K562 (cell line): Measurements from ENCODE around the gene C5AR2. TPM values are rescaled to one million over a fixed set of nuclear protein-coding genes. Genes with fewer than 3 reads are reported as not detected.

Experiments
- CEBPB ChIP-seq: fragments of 450-650 bp; IDR thresholded peaks from 2 replicates; pipeline ENCODE4 v1.6.1; 2016; ENCODE audit warnings: missing genetic modification characterization, missing compliant biosample characterization
- CREM ChIP-seq: IDR thresholded peaks from 2 replicates; pipeline ENCODE4 v1.6.1; 2014; ENCODE audit warnings: antibody characterized with exemption, low read depth
- E2F4 ChIP-seq: sonication (generic); formaldehyde crosslinking; IDR thresholded peaks from 2 replicates; pipeline ENCODE4 v1.8.0; 2022; ENCODE audit warnings: mild to moderate bottlenecking, low read depth, missing genetic modification reagents
- EP400 ChIP-seq: fragments of 450-650 bp; IDR thresholded peaks from 2 replicates; pipeline ENCODE4 v1.6.1; 2017; ENCODE audit warnings: antibody characterized with exemption, mild to moderate bottlenecking, moderate library complexity
- FOSL1 ChIP-seq: fragments of 200-800 bp; sonication (Bioruptor generic); conservative IDR thresholded peaks from 2 replicates; pipeline ENCODE4 v1.6.1; 2016; ENCODE audit warnings: missing genetic modification characterization, missing compliant biosample characterization
- FOXK2 ChIP-seq, 2 experiments: fragments of 450-650 bp; IDR thresholded peaks in 1 of 2; conservative IDR thresholded peaks in 1 of 2; 2 replicates each; pipeline ENCODE4 v1.6.1; 2016; ENCODE audit warnings: low read depth in 2 of 2, mild to moderate bottlenecking in 1 of 2
- FOXM1 ChIP-seq, 2 experiments: fragments of 450-650 bp in 1 of 2; sonication (generic) in 1 of 2; formaldehyde crosslinking in 1 of 2; IDR thresholded peaks; 2 replicates each; pipeline versions ENCODE4 v1.6.1 to v1.9.0; 2017 to 2022; ENCODE audit warnings: low read depth in 2 of 2, mild to moderate bottlenecking in 2 of 2, missing genetic modification reagents in 1 of 2, moderate library complexity in 1 of 2
- JUND ChIP-seq, 2 experiments: IDR thresholded peaks; 2 replicates in 1 of 2; 3 replicates in 1 of 2; pipeline ENCODE4 v1.6.1; 2011; ENCODE audit warnings: borderline replicate concordance in 2 of 2, low read depth in 2 of 2, low read length in 2 of 2, improper control_type of control experiment in 1 of 2, missing biosample characterization in 1 of 2, missing genetic modification characterization in 1 of 2, missing genetic modification reagents in 1 of 2
- KLF16 ChIP-seq: IDR thresholded peaks from 2 replicates; pipeline ENCODE4 v1.6.1; 2016; ENCODE audit warnings: antibody characterized with exemption
- MTA2 ChIP-seq: fragments of 450-650 bp; IDR thresholded peaks from 2 replicates; pipeline ENCODE4 v1.6.1; 2016; ENCODE audit warnings: low read depth
- NBN ChIP-seq: fragments of 450-650 bp; IDR thresholded peaks from 2 replicates; pipeline ENCODE4 v1.6.1; 2016; ENCODE audit warnings: low read depth, mild to moderate bottlenecking
- NEUROD1 ChIP-seq: fragments of 150-350 bp; IDR thresholded peaks from 2 replicates; pipeline ENCODE4 v1.6.1; 2014; ENCODE audit warnings: borderline replicate concordance, low read length, low read depth; ENCODE audit not compliant: partially characterized antibody
- RBBP5 ChIP-seq: fragments of 200-600 bp; sonication (generic); IDR thresholded peaks from 2 replicates; pipeline ENCODE4 v1.6.1; 2012; ENCODE audit warnings: borderline replicate concordance, mild to moderate bottlenecking, low read length, control low read depth, inconsistent platforms; ENCODE audit not compliant: insufficient read depth, poor library complexity, severe bottlenecking
- SMARCA5 ChIP-seq: fragments of 450-650 bp; IDR thresholded peaks from 2 replicates; pipeline ENCODE4 v1.6.1; 2016
- SMARCE1 ChIP-seq: fragments of 450-650 bp; IDR thresholded peaks from 2 replicates; pipeline ENCODE4 v1.7.1; 2016; ENCODE audit warnings: mild to moderate bottlenecking
- SPI1 ChIP-seq: IDR thresholded peaks from 2 replicates; pipeline ENCODE4 v1.6.1; 2011; ENCODE audit warnings: low read depth, low read length, control low read depth, borderline replicate concordance
- TBP ChIP-seq: optimal IDR thresholded peaks from 2 replicates; pipeline ENCODE3; 2011; ENCODE audit warnings: low read depth, low read length, improper control_type of control experiment
- TGIF2 ChIP-seq: sonication (generic); formaldehyde crosslinking; IDR thresholded peaks from 2 replicates; pipeline ENCODE4 v1.8.1; 2022; ENCODE audit warnings: mild to moderate bottlenecking, missing genetic modification reagents, moderate library complexity
- USF2 ChIP-seq: sonication (generic); formaldehyde crosslinking; IDR thresholded peaks from 2 replicates; pipeline ENCODE4 v1.5.0; 2020; ENCODE audit warnings: missing genetic modification reagents
- ZNF77 ChIP-seq: fragments of 250-450 bp; sonication (Bioruptor Pico); IDR thresholded peaks from 2 replicates; pipeline ENCODE4 v1.5.0; 2020
- polyA plus RNA-seq, 8 experiments: library from polyadenylated mRNA; depleted of rRNA in 4 of 8; stranded (reverse) in 5 of 8; unstranded in 3 of 8; fragments of >200 nt; fragmentation: Nextera tagmentation in 2 of 8; fragmentation: Illumina TruSeq in 1 of 8; extraction: Ambion mirVana in 2 of 8; extraction: Trizol in 1 of 8; gene quantifications; 2 replicates each; pipeline versions ENCODE4 v1.2.1 to v1.2.3, GENCODE V29; 2011 to 2014; ENCODE audit warnings: inconsistent platforms in 1 of 8, missing spikeins in 1 of 8
- total RNA-seq, 7 experiments: library from RNA; depleted of rRNA in 6 of 7; stranded (reverse); fragments of >200 nt in 6 of 7; fragmentation: Illumina TruSeq in 2 of 7; extraction: Trizol in 2 of 7; gene quantifications; 2 replicates each; pipeline versions ENCODE4 v1.2.1 to v1.2.3, GENCODE V29; 2011 to 2021; ENCODE audit warnings: low replicate concordance in 1 of 7
- TF ChIP-seq, protein P1 (sequence below): fragments of 250-450 bp; sonication (Bioruptor Pico); IDR thresholded peaks from 2 replicates; pipeline ENCODE4 v1.5.0; 2020; ENCODE audit warnings: mild to moderate bottlenecking, borderline replicate concordance

The C5AR2 gene
- total and polyA plus RNA-seq, 9 of the 15 experiments (the other 6 are each of a cell fraction or from before 2014, with no cell fraction given), result 0.01 to 1.1 (median 0.13) TPM

- TF ChIP-seq SMARCA5 (peak; percentile 89; the same call in 1 of the 2 replicates), SPI1 (0 out of 2 replicates have a peak, but pooled peaks have one; percentile 12), SMARCE1 (peak; percentile 89), TGIF2 (CRISPR knock-in tag) (no peak), FOXM1 (IDR thresholded peaks at IDR 0.05; ENCODE audit: low read depth) (no peak), FOXM1 (CRISPR knock-in tag; IDR thresholded peaks at IDR 0.05; ENCODE audit: low read depth) (no peak), EP400 (peak; percentile 76), FOXK2 (conservative IDR thresholded peaks at IDR 0.05 in 1 of 2, IDR thresholded peaks at IDR 0.05 in 1 of 2; ENCODE audit: low read depth in 2 of 2) (peak in 1 of 2 experiments; percentile 35; a peak in 1 of 4 replicates), E2F4 (no peak), CEBPB (tag) (peak; percentile 99), USF2 (peak; percentile 51; the same call in 1 of the 2 replicates), RBBP5 (peak; percentile 40), NBN (peak; percentile 87), TBP (peak; percentile 9), CREM (peak; percentile 92), FOSL1 (tag) (peak; percentile 99), NEUROD1 (peak; percentile 58), KLF16 (no peak), JUND (IDR thresholded peaks at IDR 0.05; ENCODE audit: borderline replicate concordance, low read depth, low read length) (peak; percentile 99), JUND (tag; IDR thresholded peaks at IDR 0.05; ENCODE audit: borderline replicate concordance, low read depth, low read length) (peak; percentile 98), ZNF77 (no peak), MTA2 (peak; percentile 3)
- TF ChIP-seq, protein P1, sequence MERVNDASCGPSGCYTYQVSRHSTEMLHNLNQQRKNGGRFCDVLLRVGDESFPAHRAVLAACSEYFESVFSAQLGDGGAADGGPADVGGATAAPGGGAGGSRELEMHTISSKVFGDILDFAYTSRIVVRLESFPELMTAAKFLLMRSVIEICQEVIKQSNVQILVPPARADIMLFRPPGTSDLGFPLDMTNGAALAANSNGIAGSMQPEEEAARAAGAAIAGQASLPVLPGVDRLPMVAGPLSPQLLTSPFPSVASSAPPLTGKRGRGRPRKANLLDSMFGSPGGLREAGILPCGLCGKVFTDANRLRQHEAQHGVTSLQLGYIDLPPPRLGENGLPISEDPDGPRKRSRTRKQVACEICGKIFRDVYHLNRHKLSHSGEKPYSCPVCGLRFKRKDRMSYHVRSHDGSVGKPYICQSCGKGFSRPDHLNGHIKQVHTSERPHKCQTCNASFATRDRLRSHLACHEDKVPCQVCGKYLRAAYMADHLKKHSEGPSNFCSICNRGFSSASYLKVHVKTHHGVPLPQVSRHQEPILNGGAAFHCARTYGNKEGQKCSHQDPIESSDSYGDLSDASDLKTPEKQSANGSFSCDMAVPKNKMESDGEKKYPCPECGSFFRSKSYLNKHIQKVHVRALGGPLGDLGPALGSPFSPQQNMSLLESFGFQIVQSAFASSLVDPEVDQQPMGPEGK (CRISPR knock-in tag), result no peak
Measured at GRCh38 chr19:47315125-47315821, 16.7 kb upstream of the C5AR2 start (continued).
